Activated CD4-positive, alpha-beta T cell treated with anti-CD3 and anti-CD28 coated beads, Interleukin-2, amount 50 U/mL, for 16 hours (primary cell): ENCODE measurements around the gene HOXD9.

Experiments used
- DNase-seq: peaks from one replicate; pipeline ENCODE4 v3.0.0-alpha.2; 2020

The HOXD9 gene

DNA sequence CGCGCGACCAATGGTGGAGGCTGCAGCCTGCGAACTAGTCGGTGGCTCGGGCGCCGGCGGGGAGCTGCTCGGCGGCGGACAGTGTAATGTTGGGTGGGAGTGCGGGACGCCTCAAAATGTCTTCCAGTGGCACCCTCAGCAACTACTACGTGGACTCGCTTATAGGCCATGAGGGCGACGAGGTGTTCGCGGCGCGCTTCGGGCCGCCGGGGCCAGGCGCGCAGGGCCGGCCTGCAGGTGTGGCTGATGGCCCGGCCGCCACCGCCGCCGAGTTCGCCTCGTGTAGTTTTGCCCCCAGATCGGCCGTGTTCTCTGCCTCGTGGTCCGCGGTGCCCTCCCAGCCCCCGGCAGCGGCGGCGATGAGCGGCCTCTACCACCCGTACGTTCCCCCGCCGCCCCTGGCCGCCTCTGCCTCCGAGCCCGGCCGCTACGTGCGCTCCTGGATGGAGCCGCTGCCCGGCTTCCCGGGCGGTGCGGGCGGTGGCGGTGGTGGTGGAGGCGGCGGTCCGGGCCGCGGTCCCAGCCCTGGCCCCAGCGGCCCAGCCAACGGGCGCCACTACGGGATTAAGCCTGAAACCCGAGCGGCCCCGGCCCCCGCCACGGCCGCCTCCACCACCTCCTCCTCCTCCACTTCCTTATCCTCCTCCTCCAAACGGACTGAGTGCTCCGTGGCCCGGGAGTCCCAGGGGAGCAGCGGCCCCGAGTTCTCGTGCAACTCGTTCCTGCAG, at the start of gene HOXD9:
TSS of gene HOXD9 (plus strand) at position 37 of the 728 bp plus-strand sequence. CDS start at position 87, 50 bp downstream.
- peak; percentile 11 for DNase-seq

DNA sequence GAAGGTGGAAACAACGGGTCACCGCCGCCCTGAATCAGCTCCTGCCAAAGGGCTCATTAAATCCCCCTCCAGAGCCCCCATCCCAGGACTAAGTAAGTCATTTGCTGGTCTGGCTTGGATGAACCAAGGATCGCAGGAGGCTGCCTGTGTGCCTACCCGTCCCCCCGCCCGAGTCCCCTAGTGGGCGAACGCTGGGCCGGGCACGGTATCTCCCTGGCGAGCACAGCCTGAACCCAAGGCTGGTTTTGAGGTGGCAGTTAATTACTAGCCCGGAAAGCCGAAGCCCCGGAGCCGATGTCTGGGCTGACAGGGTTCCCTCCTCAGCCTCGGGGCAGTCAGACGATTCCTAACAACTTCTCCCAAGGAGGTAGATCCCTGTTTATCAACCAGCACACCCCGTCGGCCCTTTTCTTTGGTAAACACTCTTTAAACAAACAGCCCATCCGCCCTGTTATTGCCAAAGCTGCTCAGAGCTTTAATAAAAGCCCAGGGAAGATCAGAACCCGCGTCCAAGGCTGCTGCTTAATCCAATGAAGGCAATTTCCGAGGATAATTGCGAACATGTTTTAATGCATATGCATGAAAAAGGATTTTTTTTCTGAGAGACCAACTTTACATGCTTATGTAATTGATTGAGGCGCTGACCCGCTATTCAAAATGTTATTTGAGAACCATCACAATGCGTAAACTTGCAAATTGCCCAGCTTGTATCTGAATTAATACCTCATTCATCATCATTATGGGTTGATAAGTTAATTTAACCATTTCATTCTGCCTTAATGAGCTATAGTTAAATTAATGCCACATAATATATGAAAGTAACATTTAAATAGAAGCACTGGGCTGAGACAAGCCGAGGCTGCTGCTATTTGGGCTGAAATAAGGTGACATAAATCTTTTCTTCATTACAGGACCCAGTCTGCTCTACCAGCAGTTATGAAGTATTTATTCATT, 49.3 kb upstream of the HOXD9 start:
- DNase-seq: no peak

DNA sequence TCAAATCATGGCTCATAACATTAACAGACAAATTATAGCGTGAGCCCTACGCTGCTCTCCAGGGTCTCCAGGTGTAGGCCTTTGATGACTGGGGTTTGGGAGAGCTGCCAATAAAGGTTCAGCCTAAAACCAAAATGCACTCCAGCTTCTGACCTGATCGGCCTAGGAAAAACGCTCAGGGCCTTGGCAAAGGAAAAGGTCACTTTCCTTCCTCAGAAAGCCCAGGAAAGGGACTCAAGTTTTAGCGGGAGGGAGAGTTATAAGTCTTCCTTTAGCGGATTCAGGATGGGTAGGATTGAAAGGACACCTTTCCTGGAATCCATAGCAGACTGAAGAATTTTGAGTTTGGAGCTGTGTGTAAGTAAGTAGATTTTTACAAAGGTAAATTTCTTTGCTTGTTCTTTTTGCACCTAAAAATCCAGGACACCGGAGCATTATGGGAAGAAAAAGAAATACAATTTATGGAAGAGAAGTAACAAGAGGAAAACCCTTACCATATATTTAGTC, 47.5 kb upstream of the HOXD9 start:
- no peak for DNase-seq

DNA sequence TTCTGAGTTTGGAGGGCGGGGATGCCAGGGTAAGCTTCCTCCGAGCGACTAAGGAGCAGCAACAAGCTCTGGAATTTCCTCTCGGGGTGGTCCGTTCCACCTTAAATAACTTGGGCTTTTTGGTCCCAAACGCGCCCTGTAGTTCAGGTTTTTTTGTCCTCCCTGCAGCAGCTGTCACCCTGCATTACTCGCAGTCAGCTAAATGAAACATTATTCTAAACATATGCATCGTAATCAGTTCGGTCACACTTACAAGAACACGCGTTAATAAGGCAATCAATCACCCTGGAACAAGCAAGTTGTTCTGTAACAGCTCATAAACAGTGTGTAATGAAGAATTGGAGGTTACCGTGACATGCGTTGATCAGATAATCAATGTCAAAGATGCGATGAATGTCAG, 47.0 kb upstream of the HOXD9 start:
- no peak for DNase-seq

DNA sequence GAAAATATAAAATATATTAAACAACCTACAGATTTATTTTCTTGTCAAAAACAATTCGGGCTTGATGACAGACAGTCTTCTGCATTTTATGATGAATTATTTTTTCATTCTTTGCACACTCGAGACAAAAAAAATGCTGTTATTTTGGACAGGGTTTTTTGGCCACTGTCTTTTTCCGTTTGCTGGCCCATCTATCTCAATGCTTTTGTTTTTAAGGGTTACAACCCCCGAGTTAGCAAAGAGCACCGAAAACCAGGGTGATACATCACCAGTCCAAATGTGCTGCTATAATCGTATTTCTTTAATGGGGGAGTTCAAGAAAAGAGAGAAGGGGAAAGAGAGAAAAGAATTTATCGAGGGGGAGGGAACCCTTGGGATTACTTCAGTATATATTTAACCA, 46.5 kb upstream of the HOXD9 start:
- no peak for DNase-seq

DNA sequence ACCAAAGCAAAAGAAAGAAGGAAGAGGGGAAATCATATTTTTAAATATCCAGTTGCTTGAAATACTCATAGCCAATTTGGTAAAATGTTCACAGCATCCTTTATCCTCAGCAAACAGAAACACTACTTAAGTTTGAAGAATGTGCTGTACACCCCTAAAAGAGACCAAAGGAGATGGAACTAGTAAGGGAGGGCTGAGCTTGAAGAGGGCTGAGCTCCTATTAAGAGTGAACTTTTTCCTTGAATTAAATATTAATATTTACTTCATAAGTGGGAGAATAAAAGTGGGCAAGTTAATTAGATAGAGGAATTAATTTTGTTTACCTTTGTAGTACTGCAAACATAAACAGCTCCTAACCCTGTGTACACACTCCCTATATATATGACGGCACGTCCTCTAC, 45.7 kb upstream of the HOXD9 start:
- DNase-seq: no peak

DNA sequence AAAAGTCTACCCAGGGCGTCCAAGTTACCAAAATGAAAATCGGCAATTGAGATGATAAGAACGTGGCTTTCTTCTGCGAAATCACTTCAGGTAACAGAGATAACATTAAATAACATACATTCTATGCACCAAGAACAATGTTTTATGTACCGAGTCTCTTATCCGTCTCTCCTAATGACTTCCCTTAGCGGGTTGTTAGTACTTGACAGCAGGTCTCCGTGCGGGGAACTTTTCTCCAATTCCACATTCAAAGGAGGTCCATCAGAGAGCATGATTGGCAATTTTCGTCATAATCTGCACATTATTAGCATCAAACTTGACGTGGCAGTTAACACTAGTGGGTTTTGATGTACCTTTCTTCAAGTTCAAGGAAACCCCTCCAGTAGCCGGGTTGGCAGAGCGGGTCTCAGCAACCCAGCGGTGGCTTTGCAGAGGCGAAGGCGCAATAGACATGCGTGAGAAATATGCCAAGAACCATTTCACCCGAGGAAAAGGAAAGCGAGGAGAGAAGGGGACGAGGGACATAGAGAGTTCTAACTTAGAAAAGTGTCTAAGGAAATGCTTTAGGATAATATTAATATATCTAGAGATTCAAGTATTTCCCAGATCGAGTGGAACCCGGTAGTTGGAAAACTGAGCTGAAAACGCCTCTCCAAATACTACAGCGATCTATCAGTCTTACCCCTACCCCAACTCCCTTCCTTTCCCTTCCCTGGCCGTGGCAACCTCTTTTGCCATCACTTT, 43.8 kb upstream of the HOXD9 start:
- DNase-seq: no peak

DNA sequence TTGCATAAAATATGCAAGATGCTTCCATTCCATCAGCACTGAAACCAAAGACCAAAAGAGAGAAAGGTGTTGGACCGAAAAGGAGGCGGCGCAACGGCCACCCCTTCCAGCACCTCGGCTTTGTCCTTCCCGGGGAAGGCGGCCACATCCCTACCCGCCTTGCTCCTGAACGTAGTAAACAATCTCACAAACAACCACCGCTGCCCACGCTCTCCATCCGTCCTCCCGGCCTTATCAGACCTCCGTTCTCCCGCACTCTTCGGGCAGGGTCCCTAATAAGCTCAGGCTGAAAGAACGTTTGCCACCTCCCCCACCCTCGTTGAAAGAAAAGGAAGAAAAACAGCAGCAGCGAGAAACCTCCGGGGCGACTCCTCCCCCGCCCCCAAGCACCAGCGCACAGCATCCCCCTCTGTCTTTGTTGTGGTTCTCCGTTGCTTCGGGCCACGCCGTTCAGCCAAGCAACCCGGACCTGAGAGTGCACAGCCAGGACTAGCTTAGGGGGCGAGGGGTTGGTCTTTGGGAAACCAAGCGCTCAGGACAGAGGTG, 43.2 kb upstream of the HOXD9 start:
- DNase-seq: no peak

DNA sequence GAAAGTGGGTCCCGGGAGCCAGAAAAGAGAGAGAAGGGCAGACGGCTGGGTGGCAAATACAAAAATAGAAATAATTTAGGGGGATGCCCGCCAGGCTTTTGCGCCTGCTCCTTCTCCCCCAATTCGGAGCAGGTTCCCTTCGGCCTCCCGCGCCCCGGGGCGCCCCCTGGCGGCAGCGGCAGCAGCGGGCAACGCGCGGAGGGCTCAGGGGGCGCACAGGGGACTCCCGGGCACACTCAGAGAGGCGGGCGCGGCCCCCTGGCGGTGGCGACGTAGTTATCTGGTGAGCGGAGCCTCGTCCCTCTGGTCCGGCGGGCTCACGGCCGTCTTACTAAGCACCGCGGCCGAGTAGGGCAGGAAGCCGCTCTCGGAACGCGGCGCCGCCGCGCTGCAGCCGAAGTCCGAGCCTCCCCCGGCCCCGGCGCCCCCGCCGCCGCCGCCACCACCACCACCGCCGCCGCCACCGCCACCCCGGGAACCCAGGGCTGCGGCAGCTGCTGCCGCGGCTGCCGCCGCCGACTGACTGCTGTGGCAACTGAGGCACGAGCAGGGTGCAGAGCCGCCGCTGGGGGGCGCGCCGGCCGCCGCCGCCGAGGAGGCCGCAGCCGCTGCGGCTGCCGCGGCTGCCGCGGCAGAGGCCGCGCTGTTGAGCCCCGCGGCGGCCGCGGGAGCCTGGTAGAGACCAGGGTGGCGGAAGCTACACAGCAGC, 42.5 kb upstream of the HOXD9 start:
- DNase-seq: peak; percentile 40

DNA sequence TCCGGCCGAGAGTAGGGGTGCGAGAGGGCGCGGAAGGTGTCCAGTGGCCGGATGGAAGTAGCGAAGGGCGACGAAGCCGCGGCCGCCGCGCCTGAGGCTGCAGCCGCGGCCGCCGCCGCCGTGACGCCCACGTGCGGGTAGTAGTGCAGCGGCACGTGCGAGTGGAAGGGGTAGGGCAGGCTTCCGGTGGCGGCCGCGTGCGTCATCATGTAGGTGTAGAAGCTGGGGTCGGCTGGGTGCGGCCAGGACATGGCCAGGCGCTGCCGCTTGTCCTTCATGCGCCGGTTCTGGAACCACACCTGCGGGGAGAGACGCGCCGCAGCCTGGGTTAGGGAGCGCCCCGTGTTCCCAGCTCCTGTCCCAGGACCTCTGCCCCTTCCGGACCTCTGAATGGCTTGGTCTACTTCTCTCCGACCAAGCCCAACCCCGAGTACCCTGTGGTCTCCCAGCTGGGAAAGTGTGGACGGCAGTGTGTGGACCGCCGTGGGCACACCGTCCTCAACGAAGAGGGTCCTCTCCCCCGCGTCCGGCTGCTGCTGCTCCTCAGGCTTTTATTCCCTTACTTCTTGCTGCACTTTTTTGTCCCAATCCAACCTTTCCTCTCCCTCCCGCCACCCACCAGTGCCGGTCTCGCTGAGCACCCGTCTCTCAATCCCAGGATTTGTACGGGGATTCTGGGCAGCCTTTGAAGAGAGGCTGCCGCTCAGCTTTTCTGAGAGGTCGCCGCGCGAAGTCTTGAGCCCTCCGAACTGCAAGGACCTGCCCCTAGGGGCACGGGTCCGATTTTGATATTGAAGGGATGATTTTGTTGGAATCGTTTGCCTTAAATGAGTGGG, 41.8 kb upstream of the HOXD9 start:
- DNase-seq: no peak

DNA sequence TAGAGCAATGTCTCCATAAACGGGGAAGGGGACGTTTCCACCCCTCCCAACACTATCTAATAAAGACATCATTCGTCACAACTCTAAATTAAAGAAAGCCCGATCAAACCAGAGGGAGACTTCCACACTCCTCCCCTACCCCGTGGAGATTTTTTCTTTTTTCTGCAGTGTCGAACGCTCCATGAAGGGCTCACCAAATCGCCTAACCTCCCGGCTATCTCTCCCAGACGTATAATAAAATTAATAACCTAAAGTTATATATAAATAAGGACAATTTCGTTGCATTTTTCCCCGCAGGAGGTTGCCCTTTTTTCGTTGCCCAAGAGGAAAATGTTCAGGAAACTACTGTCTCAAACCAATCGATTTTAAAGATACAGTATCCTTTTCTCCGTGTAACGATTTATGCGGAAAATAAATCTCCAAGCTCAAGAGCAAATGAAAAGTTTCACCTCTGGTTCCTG, 41.1 kb upstream of the HOXD9 start:
- no peak for DNase-seq

DNA sequence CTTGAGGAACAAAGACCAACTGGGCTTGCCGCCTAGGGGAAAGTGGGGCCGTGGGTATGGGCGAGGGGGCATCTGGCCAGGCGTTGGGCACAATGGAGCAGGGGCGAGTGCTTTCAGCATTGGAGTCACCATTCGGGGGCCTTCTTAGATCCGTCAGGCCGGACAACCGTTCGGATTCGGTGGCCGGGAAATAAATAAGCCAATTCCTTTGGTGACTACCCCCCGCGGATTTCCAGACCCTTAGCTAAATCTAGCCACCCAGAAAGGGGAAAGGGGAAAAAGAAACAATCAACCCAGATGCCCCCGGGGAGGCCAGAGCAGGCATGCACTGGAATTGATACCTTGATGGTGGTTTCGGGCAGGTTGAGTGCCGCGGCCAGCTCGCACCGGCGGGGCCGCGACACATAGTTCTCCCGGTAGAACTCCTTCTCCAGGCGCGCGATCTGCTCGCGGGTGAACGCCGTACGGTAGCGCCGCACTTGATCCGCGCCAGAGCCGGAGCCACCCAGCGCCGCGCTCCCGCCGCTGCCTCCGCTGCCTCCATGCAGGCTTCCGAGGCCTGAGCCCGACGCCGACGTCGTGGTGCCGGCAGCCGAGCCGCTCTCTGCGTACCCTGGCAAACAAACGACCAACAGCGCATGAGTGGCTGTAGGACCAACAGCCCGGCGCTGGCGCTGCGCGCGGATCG, 40.5 kb upstream of the HOXD9 start:
- DNase-seq: no peak

DNA sequence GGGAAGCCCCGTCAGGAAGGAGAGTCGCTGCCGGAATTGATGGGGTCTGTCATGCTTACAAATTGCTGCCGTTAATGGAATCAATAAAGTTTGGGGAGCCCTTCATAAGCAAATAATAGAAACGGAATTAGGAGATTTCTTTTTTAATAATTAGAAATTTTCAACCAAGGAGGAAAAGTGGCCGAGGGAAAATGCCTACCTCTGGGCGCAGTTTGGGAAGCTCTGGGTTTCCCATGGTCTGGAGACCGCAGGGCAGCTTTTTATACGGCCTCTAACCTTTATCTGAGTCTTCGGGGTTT, 40.0 kb upstream of the HOXD9 start:
- DNase-seq: no peak

DNA sequence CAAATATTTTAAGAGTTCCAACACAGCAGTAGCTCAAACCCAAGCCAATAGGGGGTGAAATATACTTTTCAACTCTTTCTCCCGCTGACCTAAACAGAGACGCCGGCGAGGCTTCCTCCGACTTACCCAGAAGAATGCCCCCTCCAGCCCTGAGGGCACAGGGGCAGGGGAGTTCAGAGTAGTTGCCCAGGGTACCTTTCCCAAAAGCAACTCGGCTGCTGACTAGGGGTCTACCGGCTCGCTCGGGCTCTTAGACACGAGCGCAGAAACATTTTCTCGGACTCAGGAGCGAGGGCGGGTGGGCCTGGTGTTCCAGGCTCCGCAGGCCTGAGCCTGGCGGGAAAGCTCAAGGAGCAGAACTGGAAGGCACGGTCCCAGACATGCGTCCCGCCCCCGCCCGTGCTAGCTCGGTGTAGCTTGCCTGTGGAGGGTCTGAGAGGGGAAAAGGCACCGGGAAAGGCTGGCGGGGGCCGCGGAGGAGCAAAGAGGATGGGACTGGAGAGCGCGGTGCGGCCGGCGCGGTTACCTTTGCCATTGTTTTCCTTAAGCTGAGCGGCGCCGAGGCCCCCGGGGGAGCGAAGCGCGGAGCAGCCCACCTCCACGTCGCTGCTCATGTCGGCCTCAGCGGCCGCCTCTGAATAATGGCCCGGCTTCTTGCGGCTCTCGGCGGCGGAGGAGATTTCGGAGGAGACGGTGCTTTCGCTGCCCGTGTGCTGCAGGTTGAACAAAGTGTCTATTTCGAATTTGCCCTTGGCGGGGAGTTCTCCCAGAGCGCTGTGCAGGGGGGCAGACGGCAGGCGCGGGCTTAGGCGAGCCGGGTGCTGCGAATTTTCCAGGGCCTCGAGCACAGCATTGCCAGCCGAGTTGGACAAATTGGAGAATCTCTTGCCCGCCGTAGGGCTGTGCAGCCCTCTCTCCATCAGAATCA, 39.4 kb upstream of the HOXD9 start:
- no peak for DNase-seq

DNA sequence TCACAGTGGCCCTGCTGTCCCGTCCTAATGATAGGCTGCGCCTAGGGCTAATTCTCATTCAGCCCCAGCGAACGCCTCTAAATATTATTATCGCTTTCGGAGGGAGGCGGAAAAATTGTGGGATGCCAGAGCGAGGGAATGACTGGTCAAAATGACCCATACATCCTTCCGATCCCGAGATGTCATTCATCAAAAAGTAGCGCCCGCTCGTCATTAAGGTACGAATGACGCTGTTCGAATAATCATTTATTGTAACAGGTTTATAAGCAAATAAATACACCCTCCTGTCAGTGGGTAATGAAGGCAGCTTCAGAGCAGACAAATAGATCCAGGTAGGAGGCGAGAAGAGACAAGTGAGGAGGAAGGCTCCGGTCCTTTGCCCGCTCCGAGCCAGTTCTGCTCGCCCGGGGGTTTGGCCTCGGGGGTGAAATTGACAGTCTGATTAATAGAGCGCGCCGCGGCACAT, 38.7 kb upstream of the HOXD9 start, which contains the start of gene EVX2:
TSS of gene EVX2 (minus strand) at position 167 of the 466 bp plus-strand sequence. CDS start 186 bp downstream, outside the sequence.
- no peak for DNase-seq

DNA sequence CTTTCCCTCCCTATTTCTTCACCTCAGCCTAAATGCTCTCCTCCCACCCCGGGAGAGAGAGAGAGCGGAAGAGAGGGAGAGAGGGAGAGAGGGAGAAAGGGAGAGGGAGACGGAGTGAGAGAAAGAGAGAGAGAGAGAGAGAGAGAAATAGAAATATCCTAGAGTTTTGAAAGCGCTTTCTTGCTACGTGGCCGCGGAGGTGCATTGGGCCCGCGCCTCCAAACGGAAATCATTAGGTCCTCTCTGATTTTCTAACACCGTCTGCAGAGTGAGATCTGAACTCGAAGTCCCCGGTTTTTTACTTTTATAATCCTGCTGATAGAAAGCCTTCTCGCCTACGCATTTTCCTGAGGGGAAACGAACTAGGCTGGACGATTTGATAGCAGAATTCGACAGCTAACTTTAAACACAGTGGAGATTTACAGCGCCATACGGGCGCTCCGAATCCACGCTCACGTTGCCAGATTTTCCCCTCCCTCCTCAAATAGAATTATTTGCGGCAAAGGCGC, 37.9 kb upstream of the HOXD9 start:
- no peak for DNase-seq

DNA sequence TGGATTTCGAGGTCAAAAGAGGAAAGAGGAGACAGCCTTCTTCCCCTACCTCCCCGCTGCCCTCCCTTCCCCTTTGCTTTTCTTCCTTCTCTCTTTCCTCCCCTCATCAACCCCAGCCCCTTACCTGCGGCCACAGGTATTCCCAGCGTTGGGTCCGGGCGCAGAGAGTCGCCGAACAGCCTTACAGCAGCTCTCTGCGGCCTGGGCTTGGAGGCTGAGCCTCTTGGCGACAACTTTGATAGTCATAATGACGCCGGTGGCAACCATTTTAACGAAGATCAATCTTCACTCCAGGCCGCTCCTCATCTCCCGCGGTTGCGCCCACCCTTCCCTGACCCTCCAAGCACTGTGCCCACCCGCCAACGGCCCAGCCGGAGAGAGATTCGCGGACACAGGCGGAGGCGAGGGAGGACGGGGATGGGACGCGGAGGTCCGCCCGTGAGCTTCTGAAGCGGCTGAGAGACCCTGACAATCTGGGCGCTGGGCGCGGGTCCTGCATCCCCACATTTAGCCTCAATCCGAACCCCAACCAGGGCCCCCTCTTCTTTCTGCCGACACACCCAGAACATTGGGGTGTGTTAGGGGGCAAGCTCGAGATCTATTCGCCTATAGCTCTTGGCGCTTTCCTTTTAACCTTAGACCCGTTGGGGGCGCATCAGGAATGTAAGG, 37.3 kb upstream of the HOXD9 start:
- DNase-seq: no peak
